GM18867 (cell line): ENCODE data around the gene CXorf51B.
"Not testable (repeated sequence)": the region's sequence is repeated elsewhere in the genome, so short reads cannot be mapped to it uniquely, and the experiment has no call there.

Source experiments
- ATAC-seq: cut with Tn5 transposase; IDR thresholded peaks from one replicate; pipeline ENCODE4 v1.9.1; 2021; ENCODE audit warnings: mild to moderate bottlenecking, moderate library complexity; ENCODE audit not compliant: unreplicated experiment

Gene CXorf51B

GRCh38 chrX:146809471-146809870 is at the start of gene CXorf51B:
Gene CXorf51B (plus strand): TSS chrX:146809771. CDS start chrX:146809792, 21 bp downstream.
- not testable (repeated sequence) for ATAC-seq

- ATAC-seq, result not testable (repeated sequence)
Observed at GRCh38 chrX:146814644-146815043, 5.1 kb downstream of the CXorf51B start, which contains the start of gene CXorf51A. Gene CXorf51A (minus strand): TSS chrX:146814744. CDS start chrX:146814723, 21 bp downstream.

GRCh38 chrX:146831994-146832393 is 22.4 kb downstream of the CXorf51B start:
- ATAC-seq, result no peak

GRCh38 chrX:146854281-146854680 is 44.7 kb downstream of the CXorf51B start:
- ATAC-seq, result no peak
